GM23248 (cell line): ENCODE data around the gene TRABD. TPM values are rescaled to one million over a fixed set of nuclear protein-coding genes. Genes with fewer than 3 reads are reported as not detected.

Source experiments
- DNase-seq: peaks from one replicate; pipeline ENCODE4 v3.0.0-alpha.2; 2015
- H2AFZ ChIP-seq: fragments of 200-600 bp; sonication (generic); 2 replicates; pipeline ENCODE4 v1.6.1; 2016; ENCODE audit warnings: antibody characterized with exemption
- H3F3A ChIP-seq: fragments of 200-600 bp; sonication (generic); 2 replicates; pipeline ENCODE4 v1.6.1; 2016; ENCODE audit warnings: mild to moderate bottlenecking, antibody characterized with exemption, mixed run types; ENCODE audit not compliant: insufficient read depth
- H3K27ac ChIP-seq: fragments of 200-600 bp; sonication (generic); 2 replicates; pipeline ENCODE4 v1.5.1; 2016; ENCODE audit warnings: mild to moderate bottlenecking
- H3K27me3 ChIP-seq: fragments of 200-600 bp; sonication (generic); replicated peaks from 2 replicates; pipeline ENCODE4 v1.6.1; 2016; ENCODE audit warnings: mild to moderate bottlenecking; ENCODE audit not compliant: insufficient read depth
- H3K36me3 ChIP-seq: fragments of 200-600 bp; sonication (generic); 2 replicates; pipeline ENCODE4 v1.6.1; 2016; ENCODE audit warnings: low read depth, mild to moderate bottlenecking
- H3K4me1 ChIP-seq: fragments of 200-600 bp; sonication (generic); 2 replicates; pipeline ENCODE4 v1.6.1; 2016; ENCODE audit warnings: mild to moderate bottlenecking; ENCODE audit not compliant: insufficient read depth
- H3K4me2 ChIP-seq: fragments of 200-600 bp; sonication (generic); one replicate; pipeline ENCODE4 v1.6.1; 2016; ENCODE audit warnings: mild to moderate bottlenecking; ENCODE audit not compliant: unreplicated experiment
- H3K4me3 ChIP-seq: fragments of 200-600 bp; sonication (generic); 2 replicates; pipeline ENCODE4 v1.5.1; 2016; ENCODE audit warnings: mild to moderate bottlenecking
- H3K79me2 ChIP-seq: fragments of 200-600 bp; sonication (generic); 2 replicates; pipeline ENCODE4 v1.6.1; 2016; ENCODE audit warnings: mild to moderate bottlenecking; ENCODE audit not compliant: insufficient read depth
- H3K9ac ChIP-seq: fragments of 200-600 bp; sonication (generic); 2 replicates; pipeline ENCODE4 v1.6.1; 2016; ENCODE audit warnings: mild to moderate bottlenecking
- H3K9me2 ChIP-seq: fragments of 200-600 bp; sonication (generic); 2 replicates; pipeline ENCODE4 v1.6.1; 2016; ENCODE audit warnings: mixed run types, mild to moderate bottlenecking, moderate library complexity; ENCODE audit not compliant: insufficient read depth
- H3K9me3 ChIP-seq: fragments of 200-600 bp; sonication (generic); one replicate; pipeline ENCODE4 v1.6.1; 2017; ENCODE audit warnings: low read depth
- H4K20me1 ChIP-seq: fragments of 200-600 bp; sonication (generic); 2 replicates; pipeline ENCODE4 v1.6.0; 2016; ENCODE audit not compliant: insufficient read depth
- EZH2 ChIP-seq: fragments of 200-600 bp; sonication (generic); IDR thresholded peaks from 2 replicates; pipeline ENCODE4 v1.6.1; 2018; ENCODE audit warnings: antibody characterized with exemption, mild to moderate bottlenecking; ENCODE audit not compliant: insufficient read depth, poor library complexity, severe bottlenecking
- EZH2phosphoT487 ChIP-seq: fragments of 200-600 bp; sonication (generic); IDR thresholded peaks from 2 replicates; pipeline ENCODE4 v1.6.1; 2018; ENCODE audit warnings: antibody characterized with exemption, moderate library complexity, mild to moderate bottlenecking, low read depth; ENCODE audit not compliant: insufficient read depth
- WGBS, 2 experiments: methylation state at CpG; one replicate each; pipeline ENCODE4 v1.1.6; 2015 to 2017; ENCODE audit warnings: low lambda C conversion rate in 2 of 2, low coverage in 1 of 2; ENCODE audit errors: missing lambda C conversion rate in 2 of 2; 5-methylcytosine and 5-hydroxymethylcytosine counted together
- in situ Hi-C: fragments of 300-500 bp; cut with MboI; formaldehyde crosslinking; loops from 2 replicates; pipeline ENCODE4 v1.15.0; 2020
- polyA plus RNA-seq: library from polyadenylated mRNA; unstranded; fragments of >200 nt; fragmentation: Nextera tagmentation; extraction: Ambion mirVana; gene quantifications from 2 replicates; pipeline ENCODE4 v1.2.1, GENCODE V29; 2016
- total RNA-seq: library from RNA; depleted of rRNA; stranded (reverse); fragments of >200 nt; shearing (Covaris generic); gene quantifications from 2 replicates; pipeline ENCODE4 v1.2.3, GENCODE V29; 2014

Gene TRABD
- total and polyA plus RNA-seq, 2 experiments from 2014 or later: 19.5 to 22.6 TPM

DNA sequence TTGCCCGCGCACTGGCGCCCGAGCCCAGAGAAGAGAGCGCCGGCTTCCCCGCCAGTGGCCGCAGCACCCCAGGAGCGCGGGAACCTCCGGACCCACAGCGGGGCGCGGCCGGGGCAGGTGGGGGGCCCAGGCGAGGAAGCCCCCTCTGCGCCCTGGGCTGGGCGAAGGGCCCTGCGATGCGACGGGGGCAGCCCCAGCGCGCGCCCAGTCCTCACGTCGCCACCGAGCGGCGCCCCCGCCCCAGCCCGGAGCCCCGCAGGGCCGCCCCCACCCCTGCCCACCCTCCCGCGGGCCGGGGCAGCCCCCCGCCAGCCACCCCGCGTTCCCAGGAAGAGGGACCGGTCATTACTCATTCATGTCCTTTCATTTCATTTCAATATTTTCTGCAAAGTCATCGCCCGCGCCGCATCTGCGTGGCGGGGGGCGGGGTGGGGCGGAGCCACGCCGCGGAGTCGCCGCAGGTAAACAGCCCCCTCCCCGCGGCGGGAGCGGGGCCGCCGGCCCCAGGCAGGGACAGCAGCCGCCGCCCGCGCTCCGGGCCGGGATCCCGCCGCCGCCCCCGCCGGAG, 15.9 kb upstream of the TRABD start:
- WGBS, 2 experiments: 0 to 2% methylated on average over 17 to 45 of the region's 70 CpGs
- H3K27me3 ChIP-seq: peaks cover 17% of the 10 kb centered on the region
- DNase-seq: peak; percentile 52
- no peaks in the 10 kb centered on the region for H3K79me2 ChIP-seq
- no peak overlapping the region for H3K27ac ChIP-seq
- H3K9ac ChIP-seq: no peak overlapping the region
- H3K4me1 ChIP-seq: no peaks in the 10 kb centered on the region
- no peaks in the 10 kb centered on the region for H3K36me3 ChIP-seq
- H3K9me2 ChIP-seq: no peaks in the 10 kb centered on the region
- H3F3A ChIP-seq: no peaks in the 10 kb centered on the region
- H3K9me3 ChIP-seq: no peaks in the 10 kb centered on the region
- no peak overlapping the region for H2AFZ ChIP-seq
- peak overlapping the region; percentile 53 for H3K4me3 ChIP-seq
- TF ChIP-seq EZH2 (no peak), EZH2phosphoT487 (no peak)
- in situ Hi-C loops: no loop called here
- H3K4me2 ChIP-seq: no peak overlapping the region
- no peaks in the 10 kb centered on the region for H4K20me1 ChIP-seq

DNA sequence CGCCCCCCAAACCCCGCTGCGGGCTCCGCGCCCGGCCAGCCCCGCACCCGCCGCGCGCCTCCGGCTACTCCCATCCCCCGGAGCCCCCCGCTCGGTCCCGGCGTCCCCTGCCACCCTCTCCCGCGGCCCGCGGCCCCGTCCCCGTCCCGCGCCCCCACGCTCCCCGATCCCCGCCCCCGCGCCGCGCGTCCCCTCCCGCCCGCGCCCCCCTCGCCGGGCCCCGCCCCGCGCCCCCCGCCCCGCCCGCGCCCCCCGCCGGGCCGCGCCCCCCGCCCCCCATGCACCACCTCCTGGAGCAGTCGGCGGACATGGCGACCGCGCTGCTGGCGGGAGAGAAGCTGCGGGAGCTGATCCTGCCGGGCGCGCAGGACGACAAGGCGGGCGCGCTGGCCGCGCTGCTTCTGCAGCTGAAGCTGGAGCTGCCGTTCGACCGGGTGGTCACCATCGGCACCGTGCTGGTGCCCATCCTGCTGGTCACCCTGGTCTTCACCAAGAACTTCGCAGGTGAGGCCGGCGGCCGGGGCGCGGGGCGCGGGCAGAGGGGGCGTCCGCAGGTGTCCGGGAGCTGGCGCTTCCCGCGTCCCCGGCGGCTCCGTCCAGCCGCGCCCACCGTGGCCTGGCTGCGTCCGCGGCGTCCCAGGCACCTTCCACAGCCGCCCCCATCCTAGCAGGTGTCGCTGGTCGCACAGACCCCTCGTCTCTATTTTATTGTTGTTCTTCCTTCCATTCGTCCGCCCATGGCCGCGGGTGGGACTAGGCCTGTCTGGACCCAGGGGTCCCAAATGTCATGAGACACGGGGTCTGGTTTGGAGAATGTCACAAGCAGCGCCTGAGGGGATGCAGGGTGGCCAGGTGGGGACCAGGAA, 15.0 kb upstream of the TRABD start, which contains the start of gene PANX2:
PANX2 (plus strand) TSS at position 279 of the 866 bp plus-strand sequence; CDS start at position 279, 0 bp downstream.
- Histone ChIP-seq H3K27me3 (peaks cover 17% of the 10 kb centered on the region), H2AFZ (no peak within 1 kb of the TSS), H3K4me2 (no peak within 1 kb of the TSS), H3F3A (no peaks in the 10 kb centered on the region), H3K9ac (no peak within 1 kb of the TSS), H3K27ac (no peak within 1 kb of the TSS), H3K4me3 (peak within 1 kb of the TSS; percentile 53), H3K79me2 (no peaks in the 10 kb centered on the region), H3K4me1 (no peaks in the 10 kb centered on the region), H3K9me3 (no peaks in the 10 kb centered on the region), H3K9me2 (no peaks in the 10 kb centered on the region), H3K36me3 (no peaks in the 10 kb centered on the region), H4K20me1 (no peaks in the 10 kb centered on the region)
- whole genome bisulfite sequencing, 2 experiments: 17 to 23% methylated on average over 47 to 98 of the region's 105 CpGs
- 0 out of 2 replicates have a peak, but pooled peaks have one; percentile 25 for TF ChIP-seq EZH2phosphoT487
- TF ChIP-seq EZH2: no peak
- DNase-seq: peak; percentile 48
- in situ Hi-C loops: no loop called here

DNA sequence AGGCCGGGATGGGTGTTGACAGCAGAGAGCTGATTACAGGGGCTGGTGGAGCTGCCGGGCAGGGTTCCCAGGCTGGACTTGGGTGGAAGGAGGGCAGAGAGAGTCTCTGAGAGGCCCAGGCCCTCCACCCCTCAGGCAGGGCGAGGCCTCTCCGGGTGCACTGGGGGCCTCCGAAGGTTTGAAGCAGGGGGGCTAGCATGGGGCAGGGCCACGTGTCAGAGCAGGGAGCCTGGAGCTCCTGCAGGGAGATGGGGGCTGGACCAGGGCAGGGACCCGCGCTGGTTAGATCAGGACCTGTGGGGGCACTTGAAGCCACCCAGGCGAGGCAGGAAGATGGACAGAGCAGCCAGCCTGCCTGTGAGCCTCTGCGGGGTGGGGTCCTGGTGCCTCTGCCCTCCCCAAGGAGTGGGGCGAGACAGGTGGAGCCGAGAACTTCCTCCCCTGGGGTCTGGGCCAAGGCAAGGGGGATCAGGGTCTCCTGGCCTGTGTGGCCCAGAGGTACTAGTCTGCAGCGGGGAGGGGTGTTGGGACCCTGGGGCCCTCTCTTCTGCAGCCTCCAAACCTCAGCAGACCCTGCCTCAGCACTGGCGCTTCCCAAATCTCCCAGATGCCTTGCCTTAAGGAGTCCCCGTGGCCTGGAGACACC, 14.3 kb upstream of the TRABD start:
- no peak overlapping the region for H3K9ac ChIP-seq
- 79 to 81% methylated on average over 15 of the region's 15 CpGs for WGBS, 2 experiments
- H3K4me2 ChIP-seq: no peak overlapping the region
- H3K27ac ChIP-seq: no peak overlapping the region
- DNase-seq: no peak
- no peak for TF ChIP-seq EZH2
- no peak for TF ChIP-seq EZH2phosphoT487
- H3K36me3 ChIP-seq: no peaks in the 10 kb centered on the region
- no peak overlapping the region for H2AFZ ChIP-seq
- no peak overlapping the region for H3K4me3 ChIP-seq
- in situ Hi-C loops: no loop called here
- no peaks in the 10 kb centered on the region for H3F3A ChIP-seq
- H3K79me2 ChIP-seq: no peaks in the 10 kb centered on the region
- H3K9me3 ChIP-seq: no peaks in the 10 kb centered on the region
- H4K20me1 ChIP-seq: no peaks in the 10 kb centered on the region
- no peaks in the 10 kb centered on the region for H3K9me2 ChIP-seq
- H3K4me1 ChIP-seq: no peaks in the 10 kb centered on the region
- peaks cover 17% of the 10 kb centered on the region for H3K27me3 ChIP-seq

DNA sequence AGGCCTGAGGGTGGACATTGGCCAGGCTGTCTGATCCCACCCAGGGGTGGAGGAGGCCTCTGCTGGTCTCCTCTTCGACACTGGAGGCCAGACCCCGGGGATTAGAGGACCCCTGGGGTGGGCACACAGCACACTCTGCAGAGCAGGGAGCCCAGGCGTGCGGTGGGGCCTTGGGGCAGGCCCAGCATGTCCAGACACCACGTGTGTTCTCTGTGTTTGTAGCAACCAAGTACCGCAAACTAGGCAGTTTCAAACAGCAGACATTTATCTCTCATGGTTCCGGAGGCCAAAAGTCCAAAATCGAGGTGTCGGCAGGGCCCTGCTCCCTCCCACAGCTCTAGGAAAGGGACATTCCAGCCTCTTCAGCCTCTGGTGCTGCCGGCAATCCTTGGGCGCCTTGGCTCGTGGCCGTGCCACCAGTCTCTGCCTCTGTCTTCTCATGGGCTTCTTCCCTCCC, 13.7 kb upstream of the TRABD start:
- no peak overlapping the region for H3K27ac ChIP-seq
- H2AFZ ChIP-seq: no peak overlapping the region
- H3K4me1 ChIP-seq: no peaks in the 10 kb centered on the region
- 68 to 71% methylated on average over 13 of the region's 13 CpGs for WGBS, 2 experiments
- no peaks in the 10 kb centered on the region for H3K9me2 ChIP-seq
- no peak overlapping the region for H3K4me3 ChIP-seq
- no peak overlapping the region for H3K9ac ChIP-seq
- TF ChIP-seq EZH2 (no peak), EZH2phosphoT487 (no peak)
- H3F3A ChIP-seq: no peaks in the 10 kb centered on the region
- no peak overlapping the region for H3K4me2 ChIP-seq
- no peaks in the 10 kb centered on the region for H3K9me3 ChIP-seq
- no peaks in the 10 kb centered on the region for H4K20me1 ChIP-seq
- H3K27me3 ChIP-seq: peaks cover 17% of the 10 kb centered on the region
- no peaks in the 10 kb centered on the region for H3K79me2 ChIP-seq
- in situ Hi-C loops: no loop called here
- H3K36me3 ChIP-seq: no peaks in the 10 kb centered on the region
- DNase-seq: no peak
